ENCODE results near the gene MEGF10.

DNA sequence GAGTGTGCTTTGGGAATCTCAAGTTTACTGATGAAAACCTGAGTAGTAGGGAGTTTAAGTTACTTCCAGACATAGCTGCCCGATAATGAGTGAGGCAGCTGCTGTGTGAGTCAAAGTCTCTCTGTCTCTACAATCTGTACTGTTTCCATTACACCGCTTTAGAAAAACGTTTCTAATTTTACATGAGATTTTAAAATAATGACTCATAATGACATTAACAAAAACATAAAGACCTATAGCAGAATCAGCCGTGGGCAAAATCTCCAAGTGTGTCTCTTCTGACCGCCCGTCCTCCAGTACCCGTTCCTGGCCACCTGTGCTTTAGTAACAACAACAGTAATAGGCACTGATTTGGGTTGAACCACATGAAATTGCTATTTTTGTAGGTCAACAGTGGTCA lies 157.2 kb downstream of the MEGF10 start:
- TF ChIP-seq EP300 (IDR thresholded peaks at IDR 0.05; ENCODE audit: borderline replicate concordance in 1 of 2, low read depth in 2 of 2, low read length in 2 of 2) (no peak), CTCF (IDR thresholded peaks at IDR 0.05; ENCODE audit: control extremely low read depth in 1 of 3, insufficient read depth in 1 of 3, low read depth in 1 of 3, low read length in 3 of 3) (no peak), EZH2 (IDR thresholded peaks at IDR 0.05; ENCODE audit: low read depth, low read length, severe bottlenecking) (no peak), TCF12 (IDR thresholded peaks at IDR 0.05; ENCODE audit: low read depth, low read length) (no peak), TAF1 (IDR thresholded peaks at IDR 0.05; ENCODE audit: low read depth, low read length) (no peak), POLR2AphosphoS5 (IDR thresholded peaks at IDR 0.05; ENCODE audit: low read depth, low read length) (no peak), POLR2A (IDR thresholded peaks at IDR 0.05; ENCODE audit: control extremely low read depth in 1 of 2, low read depth in 2 of 2, low read length in 2 of 2) (no peak), RAD21 (IDR thresholded peaks at IDR 0.05 in 1 of 2, conservative IDR thresholded peaks at IDR 0.05 in 1 of 2; ENCODE audit: low read depth in 2 of 2, low read length in 2 of 2) (no peak), YY1 (IDR thresholded peaks at IDR 0.05; ENCODE audit: low read depth, low read length) (no peak)
- TF ChIP-seq, protein P1, sequence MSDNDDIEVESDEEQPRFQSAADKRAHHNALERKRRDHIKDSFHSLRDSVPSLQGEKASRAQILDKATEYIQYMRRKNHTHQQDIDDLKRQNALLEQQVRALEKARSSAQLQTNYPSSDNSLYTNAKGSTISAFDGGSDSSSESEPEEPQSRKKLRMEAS (IDR thresholded peaks at IDR 0.05) = no peak

All from H1 (cell line).